ENCODE measurements around the gene CDH12. TPM values are rescaled to one million over a fixed set of nuclear protein-coding genes. Genes with fewer than 3 reads are reported as not detected.

The CDH12 gene
- total RNA-seq, 1 experiment from 2014 or later = not detected

DNA sequence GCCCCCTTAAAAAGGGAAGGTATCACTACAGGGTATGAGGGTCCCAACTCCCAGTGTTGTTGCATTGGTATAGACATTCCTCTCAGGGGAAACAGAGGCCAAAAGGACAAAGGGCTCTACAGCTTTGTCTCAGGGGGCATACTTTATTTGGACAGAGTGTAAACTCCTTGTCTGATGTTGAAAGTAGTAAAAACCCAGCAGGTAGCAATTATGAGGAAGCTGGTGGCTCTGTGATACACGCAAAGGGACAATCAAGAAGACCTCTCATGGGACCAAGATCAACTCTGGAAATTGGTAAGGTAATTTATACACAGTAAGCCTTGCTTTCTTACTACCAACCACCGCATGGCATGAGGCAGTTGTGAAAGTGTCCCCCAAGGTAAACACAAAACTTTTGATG, 764.6 kb downstream of the CDH12 start:
- Histone ChIP-seq H4K20me1 (ENCODE audit: insufficient read depth) (no peaks in the 10 kb centered on the region), H3K9ac (ENCODE audit: low read length) (no peak overlapping the region), H3K4me2 (ENCODE audit: low read length) (no peak overlapping the region), H3K4me3 (replicated peaks in 1 of 2; ENCODE audit: low read depth in 1 of 2, low read length in 2 of 2) (no peak overlapping the region), H3K9me2 (ENCODE audit: insufficient read depth) (no peaks in the 10 kb centered on the region), H3K27me3 (ENCODE audit: insufficient read depth, low read length) (no peaks in the 10 kb centered on the region), H3K9me3 (ENCODE audit: control insufficient read depth in 1 of 2, insufficient read depth in 1 of 2, low read depth in 1 of 2, low read length in 2 of 2) (peaks cover 0 to 15% of the 10 kb centered on the region in 2 experiments; a peak in 2 of 4 replicates), H2AFZ (ENCODE audit: low read depth, low read length, poor library complexity, severe bottlenecking) (no peak overlapping the region), H3K36me3 (ENCODE audit: control insufficient read depth in 1 of 2, insufficient read depth in 2 of 2, low read length in 2 of 2) (no peaks in the 10 kb centered on the region), H3K79me2 (ENCODE audit: insufficient read depth, low read length) (no peaks in the 10 kb centered on the region), H3K27ac (ENCODE audit: low read depth, low read length) (no peak overlapping the region), H3K4me1 (ENCODE audit: control insufficient read depth in 1 of 2, insufficient read depth in 2 of 2, low read length in 2 of 2) (no peaks in the 10 kb centered on the region)
- RAD21 ChIA-PET (ENCODE audit: low non-redundant PET in 1 of 2, low total read pairs in 2 of 2, uncharacterized antibody in 2 of 2, unreplicated experiment in 2 of 2) = no interaction called here
- no TSS peak for BruUV-seq (replicated peaks)
- TF ChIP-seq SP1 (IDR thresholded peaks at IDR 0.05; ENCODE audit: low read depth) = no peak
- no peak for TF ChIP-seq EZH2 (IDR thresholded peaks at IDR 0.05)
- POLR2A ChIA-PET = no interaction called here
- intact Hi-C loops (cut with micrococcal nuclease) = no loop called here
- CTCF ChIA-PET = no interaction called here
- ATAC-seq (no peak), DNase-seq (ENCODE audit: low read depth, low spot score) (no peak)

DNA sequence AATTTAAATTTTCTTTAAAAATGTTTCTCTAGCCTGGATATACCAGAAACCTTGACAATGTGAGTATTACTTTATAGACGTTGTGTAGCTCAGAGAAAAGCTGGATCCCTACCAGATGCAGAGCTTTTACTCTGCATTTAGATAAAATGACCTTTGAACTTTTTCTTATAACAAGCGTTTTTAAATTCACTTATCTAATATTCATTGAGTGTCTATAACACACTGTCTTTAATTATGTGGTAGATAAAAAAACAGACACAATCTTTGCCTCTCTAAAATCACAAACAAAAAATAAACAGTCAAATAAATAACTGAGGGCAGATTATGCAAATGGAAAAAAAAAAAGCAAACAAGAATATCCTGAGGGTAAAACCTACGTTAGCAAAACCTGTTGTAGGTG, 773.6 kb downstream of the CDH12 start:
- no peak for ATAC-seq
- Histone ChIP-seq H3K27me3 (ENCODE audit: insufficient read depth, low read length) (no peaks in the 10 kb centered on the region), H3K9ac (ENCODE audit: low read length) (no peak overlapping the region), H3K4me2 (ENCODE audit: low read length) (no peak overlapping the region), H3K4me1 (ENCODE audit: control insufficient read depth in 1 of 2, insufficient read depth in 2 of 2, low read length in 2 of 2) (no peaks in the 10 kb centered on the region), H3K9me2 (ENCODE audit: insufficient read depth) (no peaks in the 10 kb centered on the region), H3K4me3 (replicated peaks in 1 of 2; ENCODE audit: low read depth in 1 of 2, low read length in 2 of 2) (no peak overlapping the region), H3K9me3 (ENCODE audit: control insufficient read depth in 1 of 2, insufficient read depth in 1 of 2, low read depth in 1 of 2, low read length in 2 of 2) (peaks cover 4 to 23% of the 10 kb centered on the region in 2 experiments; a peak in 2 of 4 replicates), H3K36me3 (ENCODE audit: control insufficient read depth in 1 of 2, insufficient read depth in 2 of 2, low read length in 2 of 2) (no peaks in the 10 kb centered on the region), H4K20me1 (ENCODE audit: insufficient read depth) (no peaks in the 10 kb centered on the region), H2AFZ (ENCODE audit: low read depth, low read length, poor library complexity, severe bottlenecking) (no peak overlapping the region), H3K79me2 (ENCODE audit: insufficient read depth, low read length) (no peaks in the 10 kb centered on the region), H3K27ac (ENCODE audit: low read depth, low read length) (no peak overlapping the region)
- RAD21 ChIA-PET (ENCODE audit: low non-redundant PET in 1 of 2, low total read pairs in 2 of 2, uncharacterized antibody in 2 of 2, unreplicated experiment in 2 of 2) = no interaction called here
- POLR2A ChIA-PET = no interaction called here
- DNase-seq (ENCODE audit: low read depth, low spot score) = no peak
- BruUV-seq (replicated peaks) = no TSS peak
- intact Hi-C loops (cut with micrococcal nuclease) = no loop called here
- CTCF ChIA-PET = no interaction called here
- TF ChIP-seq, protein P1, sequence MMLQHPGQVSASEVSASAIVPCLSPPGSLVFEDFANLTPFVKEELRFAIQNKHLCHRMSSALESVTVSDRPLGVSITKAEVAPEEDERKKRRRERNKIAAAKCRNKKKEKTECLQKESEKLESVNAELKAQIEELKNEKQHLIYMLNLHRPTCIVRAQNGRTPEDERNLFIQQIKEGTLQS (IDR thresholded peaks at IDR 0.05) = no peak
- TF ChIP-seq, protein P2, sequence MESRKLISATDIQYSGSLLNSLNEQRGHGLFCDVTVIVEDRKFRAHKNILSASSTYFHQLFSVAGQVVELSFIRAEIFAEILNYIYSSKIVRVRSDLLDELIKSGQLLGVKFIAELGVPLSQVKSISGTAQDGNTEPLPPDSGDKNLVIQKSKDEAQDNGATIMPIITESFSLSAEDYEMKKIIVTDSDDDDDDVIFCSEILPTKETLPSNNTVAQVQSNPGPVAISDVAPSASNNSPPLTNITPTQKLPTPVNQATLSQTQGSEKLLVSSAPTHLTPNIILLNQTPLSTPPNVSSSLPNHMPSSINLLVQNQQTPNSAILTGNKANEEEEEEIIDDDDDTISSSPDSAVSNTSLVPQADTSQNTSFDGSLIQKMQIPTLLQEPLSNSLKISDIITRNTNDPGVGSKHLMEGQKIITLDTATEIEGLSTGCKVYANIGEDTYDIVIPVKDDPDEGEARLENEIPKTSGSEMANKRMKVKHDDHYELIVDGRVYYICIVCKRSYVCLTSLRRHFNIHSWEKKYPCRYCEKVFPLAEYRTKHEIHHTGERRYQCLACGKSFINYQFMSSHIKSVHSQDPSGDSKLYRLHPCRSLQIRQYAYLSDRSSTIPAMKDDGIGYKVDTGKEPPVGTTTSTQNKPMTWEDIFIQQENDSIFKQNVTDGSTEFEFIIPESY (IDR thresholded peaks at IDR 0.05; ENCODE audit: extremely low read depth, insufficient replicate concordance, low read length) = no peak
- TF ChIP-seq EZH2phosphoT487 (IDR thresholded peaks at IDR 0.05; ENCODE audit: borderline replicate concordance) (no peak), POLR2A (IDR thresholded peaks at IDR 0.05; ENCODE audit: borderline replicate concordance, extremely low read depth, insufficient read depth, insufficient read length) (no peak), SIN3A (IDR thresholded peaks at IDR 0.05; ENCODE audit: low read depth) (no peak), FOSL1 (IDR thresholded peaks at IDR 0.05; ENCODE audit: low read depth) (no peak), CEBPB (IDR thresholded peaks at IDR 0.05; ENCODE audit: low read depth) (no peak), ELF1 (IDR thresholded peaks at IDR 0.05; ENCODE audit: borderline replicate concordance, low read depth) (no peak), SP1 (IDR thresholded peaks at IDR 0.05; ENCODE audit: low read depth) (no peak), ZFX (IDR thresholded peaks at IDR 0.05) (no peak), POLR2AphosphoS5 (IDR thresholded peaks at IDR 0.05; ENCODE audit: low read depth, low read length) (no peak), YY1 (IDR thresholded peaks at IDR 0.05; ENCODE audit: extremely low read depth, insufficient replicate concordance, low read depth, low read length) (no peak), RAD21 (IDR thresholded peaks at IDR 0.05; ENCODE audit: low read depth) (no peak), TCF7L2 (IDR thresholded peaks at IDR 0.05; ENCODE audit: borderline replicate concordance, extremely low read depth, insufficient read depth, insufficient read length) (no peak), SRF (IDR thresholded peaks at IDR 0.05; ENCODE audit: low read depth) (no peak), JUND (IDR thresholded peaks at IDR 0.05) (no peak)
- TF ChIP-seq, protein P3, sequence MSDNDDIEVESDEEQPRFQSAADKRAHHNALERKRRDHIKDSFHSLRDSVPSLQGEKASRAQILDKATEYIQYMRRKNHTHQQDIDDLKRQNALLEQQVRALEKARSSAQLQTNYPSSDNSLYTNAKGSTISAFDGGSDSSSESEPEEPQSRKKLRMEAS (IDR thresholded peaks at IDR 0.05) = no peak
- TF ChIP-seq, protein P4, sequence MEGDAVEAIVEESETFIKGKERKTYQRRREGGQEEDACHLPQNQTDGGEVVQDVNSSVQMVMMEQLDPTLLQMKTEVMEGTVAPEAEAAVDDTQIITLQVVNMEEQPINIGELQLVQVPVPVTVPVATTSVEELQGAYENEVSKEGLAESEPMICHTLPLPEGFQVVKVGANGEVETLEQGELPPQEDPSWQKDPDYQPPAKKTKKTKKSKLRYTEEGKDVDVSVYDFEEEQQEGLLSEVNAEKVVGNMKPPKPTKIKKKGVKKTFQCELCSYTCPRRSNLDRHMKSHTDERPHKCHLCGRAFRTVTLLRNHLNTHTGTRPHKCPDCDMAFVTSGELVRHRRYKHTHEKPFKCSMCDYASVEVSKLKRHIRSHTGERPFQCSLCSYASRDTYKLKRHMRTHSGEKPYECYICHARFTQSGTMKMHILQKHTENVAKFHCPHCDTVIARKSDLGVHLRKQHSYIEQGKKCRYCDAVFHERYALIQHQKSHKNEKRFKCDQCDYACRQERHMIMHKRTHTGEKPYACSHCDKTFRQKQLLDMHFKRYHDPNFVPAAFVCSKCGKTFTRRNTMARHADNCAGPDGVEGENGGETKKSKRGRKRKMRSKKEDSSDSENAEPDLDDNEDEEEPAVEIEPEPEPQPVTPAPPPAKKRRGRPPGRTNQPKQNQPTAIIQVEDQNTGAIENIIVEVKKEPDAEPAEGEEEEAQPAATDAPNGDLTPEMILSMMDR (IDR thresholded peaks at IDR 0.05 in 2 of 3, conservative IDR thresholded peaks at IDR 0.05 in 1 of 3; ENCODE audit: borderline replicate concordance in 1 of 3, insufficient read depth in 1 of 3, low read depth in 2 of 3, low read length in 2 of 3) = no peak
